GM18519 (cell line): ENCODE results near the gene LIN7A.
"Not testable (repeated sequence)": the region's sequence is repeated elsewhere in the genome, so short reads cannot be mapped to it uniquely, and the experiment has no call there.

ENCODE experiments used
- ATAC-seq: cut with Tn5 transposase; IDR thresholded peaks from one replicate; pipeline ENCODE4 v1.9.1; 2021; ENCODE audit warnings: mild to moderate bottlenecking, moderate library complexity; ENCODE audit not compliant: unreplicated experiment, low FRiP score

LIN7A gene

GRCh38 chr12:80815351-80815750 lies 122.4 kb downstream of the LIN7A start:
- no peak for ATAC-seq

- no peak for ATAC-seq
Measured at GRCh38 chr12:80814453-80814852, 123.3 kb downstream of the LIN7A start.

DNA sequence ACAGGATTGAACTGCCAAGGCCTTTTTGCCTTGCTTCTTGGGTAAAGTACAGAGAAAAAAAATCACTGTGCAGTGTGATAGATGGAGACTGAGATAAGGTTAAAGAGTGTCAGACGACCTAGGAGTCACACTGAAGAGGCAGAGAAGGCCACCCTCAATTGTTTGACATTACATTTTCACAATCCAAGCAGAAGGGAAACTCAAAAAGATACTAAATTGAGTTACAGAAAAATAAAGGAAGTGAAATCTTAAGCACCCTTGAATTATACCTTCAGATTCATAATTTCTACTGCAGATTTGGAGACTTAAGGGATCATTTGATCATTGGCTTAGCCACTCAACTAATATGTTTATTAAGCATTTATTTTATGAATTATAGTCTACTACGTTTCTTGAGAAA lies 123.9 kb downstream of the LIN7A start:
- peak; percentile 41 for ATAC-seq

- ATAC-seq, result no peak
Measured at GRCh38 chr12:80811957-80812708, 125.6 kb downstream of the LIN7A start.

DNA sequence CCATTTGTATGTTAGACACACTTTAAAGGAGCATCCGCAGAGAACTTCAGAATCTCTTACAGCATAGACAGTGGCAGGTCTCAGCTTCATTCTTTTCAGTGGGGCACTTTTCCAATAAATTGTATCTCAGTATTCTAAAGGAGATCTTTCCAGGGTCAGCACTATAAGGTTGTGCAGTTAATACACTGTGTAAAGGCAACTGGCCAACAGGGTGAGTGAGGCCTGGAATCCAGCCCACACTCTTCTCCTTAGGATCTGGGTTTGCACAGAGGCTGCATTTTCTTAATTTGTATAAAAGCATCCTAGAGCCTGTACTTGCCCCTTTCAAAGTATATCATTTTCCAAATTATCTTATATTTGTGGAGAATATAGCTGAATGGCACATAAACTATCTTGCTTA lies 126.9 kb downstream of the LIN7A start:
- ATAC-seq, result no peak

DNA sequence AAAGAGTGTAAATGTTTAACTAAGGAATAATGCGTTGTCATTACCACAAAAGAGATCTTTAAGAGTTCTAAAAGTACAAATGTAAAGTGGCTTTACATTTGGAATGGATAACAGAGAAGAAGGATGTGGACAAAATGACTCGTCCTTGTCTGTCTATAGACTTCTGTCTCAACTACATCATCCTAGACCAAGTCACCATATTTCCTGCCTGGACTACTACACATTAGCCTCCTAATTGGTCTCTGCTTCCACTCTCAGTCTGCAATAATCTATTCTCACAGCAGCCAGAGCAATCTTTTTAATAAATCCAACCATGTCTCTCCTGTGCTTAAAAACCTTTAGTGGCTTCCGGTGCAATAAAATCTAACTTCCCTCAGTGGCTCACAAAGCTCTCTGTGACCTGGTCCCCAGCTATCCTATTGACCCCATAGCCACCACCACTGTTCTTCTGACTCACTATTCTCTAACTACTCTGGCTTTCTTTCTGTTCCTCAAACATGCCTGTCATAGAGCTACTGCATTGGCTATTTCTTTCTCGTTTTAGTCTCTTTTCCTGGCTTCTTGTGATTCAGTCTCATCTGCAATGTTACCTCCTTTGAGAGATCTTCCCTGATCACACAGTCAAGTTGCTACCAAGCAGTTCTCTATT lies 130.0 kb downstream of the LIN7A start:
- peak; percentile 93 for ATAC-seq

DNA sequence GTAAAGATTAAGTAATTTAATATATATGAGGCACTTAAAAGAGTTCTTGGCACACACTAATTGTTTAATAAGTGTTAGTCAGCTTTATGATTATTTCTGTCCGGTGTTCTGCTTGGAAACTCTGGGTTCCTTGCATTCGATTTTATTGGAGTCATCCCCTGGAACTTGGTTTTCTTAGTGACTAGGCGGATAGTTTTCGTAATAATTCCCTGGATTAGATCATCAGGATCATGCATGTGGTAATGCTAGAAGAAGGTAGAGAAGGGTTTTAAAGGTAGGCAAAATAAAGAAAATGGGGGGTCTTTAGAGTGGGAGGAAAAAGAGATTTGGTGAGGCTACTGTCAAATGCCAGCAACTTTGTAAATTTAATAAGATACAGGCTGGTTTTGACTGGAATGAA lies 132.6 kb downstream of the LIN7A start:
- no peak for ATAC-seq

DNA sequence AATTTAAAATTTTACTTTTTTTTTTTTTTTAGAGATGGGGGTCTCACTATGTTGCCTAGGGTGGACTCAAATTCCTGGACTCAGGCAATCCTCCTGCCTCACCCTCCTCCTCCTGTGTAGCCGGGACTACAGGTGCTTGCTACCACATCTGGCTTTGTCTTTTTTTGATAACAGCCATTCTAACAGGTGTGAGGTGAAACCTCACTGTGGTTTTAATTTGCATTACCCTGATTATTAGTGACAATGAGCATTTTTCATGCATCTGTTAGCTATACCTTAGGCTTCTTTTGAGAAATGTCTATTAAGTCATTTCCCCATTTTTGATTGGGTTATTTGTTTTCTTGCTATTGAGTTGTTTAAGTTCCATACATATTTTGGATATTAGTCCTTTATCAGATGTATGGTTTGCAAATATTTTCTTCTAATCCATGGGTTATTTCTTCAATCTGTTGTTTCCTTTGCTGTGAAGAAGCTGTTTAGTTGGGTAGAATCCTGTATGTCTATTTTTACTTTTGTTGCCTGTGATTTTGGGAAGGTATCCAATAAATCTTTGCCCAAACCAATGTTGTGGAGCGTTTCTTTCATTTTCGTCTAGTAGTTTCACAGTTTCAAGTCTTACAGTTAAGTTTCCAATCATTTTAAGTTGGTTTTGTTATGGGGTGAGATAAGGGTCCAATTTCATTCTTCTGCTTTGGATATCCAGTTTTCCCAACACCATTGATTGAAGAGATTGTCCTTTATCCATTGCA lies 134.9 kb downstream of the LIN7A start:
- ATAC-seq, result no peak

- ATAC-seq, result no peak
Measured at GRCh38 chr12:80798281-80798680, 139.5 kb downstream of the LIN7A start.

DNA sequence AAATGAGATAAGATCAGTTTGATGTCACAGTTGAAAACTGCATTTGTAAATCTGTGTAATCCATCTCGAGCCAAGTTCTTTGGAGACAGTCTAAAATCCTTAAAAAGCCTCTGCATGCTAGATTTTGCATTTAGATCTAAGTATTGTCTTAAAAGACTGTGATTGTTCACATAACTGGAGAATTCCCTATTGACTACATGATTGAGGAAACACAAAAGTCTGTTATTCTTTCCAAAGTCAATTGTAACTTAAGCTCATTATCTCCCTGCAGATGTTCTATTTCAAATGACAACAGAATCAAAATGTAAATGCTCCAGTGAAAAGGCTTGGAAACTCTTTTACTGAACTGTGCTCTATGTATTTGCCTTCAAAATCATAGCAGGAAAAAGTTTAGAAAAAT lies 143.2 kb downstream of the LIN7A start:
- no peak for ATAC-seq

DNA sequence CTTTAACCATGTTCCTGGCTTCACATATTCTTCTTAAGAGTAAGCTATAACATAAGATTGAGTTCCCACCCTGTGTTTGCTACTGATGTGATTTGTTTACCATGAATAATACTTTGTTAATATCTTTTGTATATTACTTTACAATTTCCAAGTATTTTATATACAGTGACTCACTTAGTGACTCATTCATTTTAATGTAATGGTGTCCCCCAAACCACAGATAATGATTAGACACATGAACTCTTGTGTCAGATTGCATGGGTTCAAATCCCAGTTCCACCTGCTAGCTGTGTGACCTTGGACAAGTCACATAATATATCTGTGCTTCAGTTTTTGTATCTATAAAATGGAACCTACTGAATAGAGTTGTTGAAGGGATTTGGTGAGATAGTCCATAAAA lies 144.9 kb downstream of the LIN7A start:
- ATAC-seq, result no peak

- no peak for ATAC-seq
Measured at GRCh38 chr12:80791863-80792262, 145.9 kb downstream of the LIN7A start.

GRCh38 chr12:80788407-80788806 lies 149.3 kb downstream of the LIN7A start:
- ATAC-seq, result not testable (repeated sequence)

DNA sequence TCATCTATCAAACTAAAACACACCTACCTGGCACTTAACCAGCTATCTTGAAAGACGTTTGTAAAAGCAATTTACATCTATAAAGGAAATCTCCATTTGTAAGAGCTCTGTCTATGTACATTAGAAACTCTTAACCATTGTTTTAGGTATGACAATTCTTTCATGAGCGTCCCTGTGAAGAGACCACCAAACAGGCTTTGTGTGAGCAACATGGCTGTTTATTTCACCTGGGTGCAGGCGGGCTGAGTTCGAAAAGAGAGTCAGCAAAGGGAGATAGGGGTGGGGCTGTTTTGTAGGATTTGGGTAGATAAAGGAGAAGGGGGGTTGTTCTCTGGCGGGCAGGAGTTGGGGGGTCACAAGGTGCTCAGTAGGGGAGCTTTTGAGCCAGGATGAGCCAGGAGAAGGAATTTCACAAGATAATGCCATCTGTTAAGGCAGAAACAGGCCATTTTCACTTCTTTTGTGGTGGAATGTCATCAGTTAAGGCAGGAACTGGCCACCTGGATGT lies 154.7 kb downstream of the LIN7A start:
- not testable (repeated sequence) for ATAC-seq

- no peak for ATAC-seq
Measured at GRCh38 chr12:80781313-80781712, 156.4 kb downstream of the LIN7A start.

GRCh38 chr12:80780746-80781145 lies 157.0 kb downstream of the LIN7A start:
- no peak for ATAC-seq

DNA sequence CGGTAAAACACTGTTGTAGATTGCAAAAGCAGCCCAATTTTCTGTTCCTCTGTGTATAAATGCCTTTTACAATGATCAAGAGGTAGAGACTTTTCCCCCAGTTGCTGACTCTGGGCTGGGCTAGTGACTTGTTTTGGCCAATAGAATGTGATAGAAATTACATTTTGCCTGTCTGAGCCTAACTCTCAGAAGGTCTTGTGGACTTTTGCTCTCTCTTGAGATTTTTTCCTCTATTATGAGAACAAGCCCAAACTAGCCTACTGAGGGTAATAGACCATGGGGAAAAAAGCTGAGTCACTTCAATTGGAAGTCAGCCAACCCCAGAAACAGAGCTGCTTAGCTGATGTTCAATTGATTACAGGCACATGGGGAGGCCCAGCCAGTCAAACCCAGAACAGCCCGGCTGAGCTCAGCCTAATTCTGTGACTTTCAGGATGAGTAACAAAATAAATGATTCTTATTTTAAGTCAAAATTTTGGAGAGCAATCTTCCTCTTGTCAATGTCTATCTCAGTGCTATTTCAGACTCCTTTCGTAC lies 159.7 kb downstream of the LIN7A start:
- peak; percentile 97 for ATAC-seq

DNA sequence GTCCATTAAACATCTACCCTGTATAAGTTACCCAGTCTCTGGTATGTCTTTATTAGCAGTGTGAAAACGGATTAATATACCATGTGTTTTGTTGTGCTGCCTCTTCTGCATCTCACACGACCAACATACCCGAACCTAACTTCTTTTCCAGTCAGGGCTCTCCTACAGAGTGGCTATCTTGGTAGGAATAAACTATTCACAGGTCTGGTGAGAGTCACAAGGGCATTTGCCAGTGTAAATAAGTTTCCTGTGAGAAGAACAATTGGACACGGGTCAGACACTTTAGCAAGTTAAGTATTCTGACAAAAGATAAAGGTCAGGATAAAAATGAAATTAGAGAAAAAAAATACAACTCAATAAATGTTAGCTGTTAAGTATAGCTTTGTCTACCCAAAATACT lies 160.1 kb downstream of the LIN7A start:
- ATAC-seq, result peak; percentile 0

- no peak for ATAC-seq
Measured at GRCh38 chr12:80776706-80777105, 161.0 kb downstream of the LIN7A start.

DNA sequence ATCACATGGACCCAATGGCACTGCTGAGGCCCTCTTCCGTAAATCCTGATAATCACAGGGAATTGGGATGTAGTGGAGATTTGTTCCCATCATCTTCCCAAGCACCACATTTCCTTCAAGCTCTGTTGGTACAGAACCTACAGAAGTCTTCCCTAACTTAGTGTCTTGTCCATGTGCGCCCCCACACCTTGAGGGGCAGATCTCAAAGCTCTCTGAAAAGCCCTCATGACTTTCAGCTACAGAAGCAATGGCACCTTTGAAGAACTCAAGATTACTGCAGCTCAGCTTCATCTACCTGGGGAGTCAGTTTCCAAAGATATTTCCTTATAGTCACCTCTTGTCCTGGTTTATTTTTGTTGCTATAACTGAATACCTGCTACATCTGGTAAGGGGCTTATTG lies 166.8 kb downstream of the LIN7A start:
- no peak for ATAC-seq

GRCh38 chr12:80769553-80770140 lies 168.1 kb downstream of the LIN7A start:
- no peak for ATAC-seq
